K562 (cell line): Measurements from ENCODE around the gene LRRK1. TPM values are rescaled to one million over a fixed set of nuclear protein-coding genes. Genes with fewer than 3 reads are reported as not detected.

Experiments used
- ATAC-seq: fragments of 200-7000 bp; cut with Tn5 transposase; 3 replicates; pipeline ENCODE4 v1.9.1; 2020; ENCODE audit warnings: moderate library complexity
- BruUV-seq: library from RNA; stranded (reverse); fragments of 400-500 nt; replicated peaks from 2 replicates; lab custom pipeline; 2021; lab: Mats Ljungman, UMichigan
- CTCF ChIA-PET: fragments of 300-600 bp; formaldehyde crosslinking; extraction: SDS; loops from one replicate; lab custom pipeline; 2021; ENCODE audit warnings: low intra/inter-chr PET ratio; lab: Yijun Ruan, JAX
- POLR2A ChIA-PET: fragments of 300-600, 350-650 bp; sonication (Branson Sonifier 250); formaldehyde crosslinking; extraction: SDS; loops from one replicate; lab custom pipeline; 2021; ENCODE audit warnings: antibody characterized with exemption, inconsistent platforms; lab: Yijun Ruan, JAX
- DNase-seq, 4 experiments: peaks; one replicate each; pipeline versions ENCODE4 v3.0.0 to v3.0.0-alpha.2; 2011 to 2018; ENCODE audit warnings: low spot score in 3 of 4, mixed read lengths in 3 of 4; ENCODE audit errors: extremely low read depth in 1 of 4
- FAIRE-seq: peaks from 2 replicates; lab custom pipeline; 2011; peaks lifted over from hg19 to GRCh38; lab: Jason Lieb, UNC
- H2AFZ ChIP-seq: 2 replicates; pipeline ENCODE4 v1.6.0; 2011; ENCODE audit warnings: low read depth, low read length, control low read depth, inconsistent platforms
- H3K27ac ChIP-seq: fragments of 200-600 bp; 3 replicates; pipeline ENCODE4 v1.8.0; 2011; ENCODE audit warnings: low read depth, mild to moderate bottlenecking, control low read depth, inconsistent platforms, low read length, moderate library complexity, mixed read lengths; ENCODE audit errors: extremely low read depth
- H3K27me3 ChIP-seq, 2 experiments: fragments of 300-600 bp in 1 of 2; 2 replicates in 1 of 2; 3 replicates in 1 of 2; pipeline versions ENCODE4 v1.6.0 to v1.8.0; 2011; ENCODE audit warnings: inconsistent platforms in 2 of 2, low read length in 2 of 2, mild to moderate bottlenecking in 1 of 2, mixed read lengths in 1 of 2, moderate library complexity in 1 of 2; ENCODE audit not compliant: control insufficient read depth in 2 of 2, insufficient read depth in 2 of 2
- H3K36me3 ChIP-seq: fragments of 300-600 bp; 3 replicates; pipeline ENCODE4 v1.8.0; 2011; ENCODE audit warnings: mild to moderate bottlenecking, low read length, inconsistent platforms; ENCODE audit not compliant: control insufficient read depth, insufficient read depth
- H3K4me1 ChIP-seq, 2 experiments: fragments of 200-600 bp in 1 of 2; replicated peaks in 1 of 2; 2 replicates in 1 of 2; 3 replicates in 1 of 2; pipeline versions ENCODE4 v1.5.1 to v1.8.0; 2011; ENCODE audit warnings: inconsistent platforms in 2 of 2, low read length in 2 of 2, mild to moderate bottlenecking in 1 of 2, mixed read lengths in 1 of 2, moderate library complexity in 1 of 2; ENCODE audit not compliant: control insufficient read depth in 2 of 2, insufficient read depth in 2 of 2
- H3K4me2 ChIP-seq: 2 replicates; pipeline ENCODE4 v1.6.1; 2011; ENCODE audit warnings: low read length, control low read depth, inconsistent platforms, mixed read lengths; ENCODE audit not compliant: insufficient read depth
- H3K4me3 ChIP-seq: fragments of 200-600 bp; sonication (generic), shearing (Covaris generic); 2 replicates; pipeline ENCODE4 v1.5.1; 2016; ENCODE audit warnings: control low read depth, inconsistent platforms
- H3K79me2 ChIP-seq: fragments of 200-600 bp; 3 replicates; pipeline ENCODE4 v1.8.0; 2011; ENCODE audit warnings: low read length, inconsistent platforms; ENCODE audit not compliant: control insufficient read depth, insufficient read depth
- H3K9ac ChIP-seq, 2 experiments: 2 replicates each; pipeline versions ENCODE4 v1.6.0 to v1.6.1; 2011; ENCODE audit warnings: low read depth in 2 of 2, low read length in 2 of 2, control low read depth in 1 of 2, inconsistent platforms in 1 of 2, mild to moderate bottlenecking in 1 of 2, mixed read lengths in 1 of 2; ENCODE audit not compliant: insufficient read depth in 1 of 2
- H3K9me1 ChIP-seq: one replicate; pipeline ENCODE4 v1.6.0; 2011; ENCODE audit warnings: inconsistent platforms, mild to moderate bottlenecking, low read length, moderate library complexity; ENCODE audit not compliant: control insufficient read depth, insufficient read depth
- H3K9me3 ChIP-seq: replicated peaks from 2 replicates; pipeline ENCODE4 v1.5.1; 2011; ENCODE audit warnings: low read depth, low read length, inconsistent platforms; ENCODE audit not compliant: control insufficient read depth, insufficient read depth
- H4K20me1 ChIP-seq: replicated peaks from 2 replicates; pipeline ENCODE4 v1.6.1; 2011; ENCODE audit warnings: low read length, inconsistent platforms, mixed read lengths; ENCODE audit not compliant: control insufficient read depth, insufficient read depth
- ARID2 ChIP-seq: fragments of 450-650 bp; IDR thresholded peaks from 2 replicates; pipeline ENCODE4 v1.6.1; 2017; ENCODE audit warnings: antibody characterized with exemption, mild to moderate bottlenecking
- FOXJ3 ChIP-seq: sonication (generic); formaldehyde crosslinking; IDR thresholded peaks from 2 replicates; pipeline ENCODE4 v1.4.0; 2020; ENCODE audit warnings: mild to moderate bottlenecking, missing genetic modification reagents
- NFE2L1 ChIP-seq: fragments of 450-650 bp; IDR thresholded peaks from 2 replicates; pipeline ENCODE4 v1.6.1; 2016; ENCODE audit warnings: missing genetic modification characterization, low read depth, mild to moderate bottlenecking, missing compliant biosample characterization, moderate library complexity, borderline replicate concordance
- NFIC ChIP-seq: fragments of 450-650 bp; IDR thresholded peaks from 2 replicates; pipeline ENCODE4 v1.6.1; 2017; ENCODE audit warnings: mild to moderate bottlenecking, inconsistent platforms
- PHF20 ChIP-seq: fragments of 450-650 bp; IDR thresholded peaks from 2 replicates; pipeline ENCODE4 v1.6.1; 2018; ENCODE audit not compliant: partially characterized antibody
- SMAD2 ChIP-seq: fragments of 150-350 bp; IDR thresholded peaks from 2 replicates; pipeline ENCODE4 v1.6.1; 2014; ENCODE audit warnings: low read depth, mild to moderate bottlenecking, low read length
- ZNF586 ChIP-seq: fragments of 450-650 bp; formaldehyde crosslinking; conservative IDR thresholded peaks from 2 replicates; pipeline ENCODE4 v1.4.0; 2020; ENCODE audit warnings: mild to moderate bottlenecking, moderate library complexity
- ZNF655 ChIP-seq: fragments of 250-450 bp; sonication (Bioruptor Pico); IDR thresholded peaks from 2 replicates; pipeline ENCODE4 v1.5.0; 2021
- WGBS: fragments of 100-300 bp; shearing (Covaris generic); methylation state at CpG from one replicate; pipeline ENCODE4 v1.1.6; 2016; ENCODE audit warnings: low coverage, mixed read lengths; ENCODE audit not compliant: insufficient coverage; ENCODE audit errors: missing lambda C conversion rate; 5-methylcytosine and 5-hydroxymethylcytosine counted together
- in situ Hi-C: fragments of 300-500 bp; cut with MboI; formaldehyde crosslinking; loops from 4 replicates; pipeline ENCODE4 v1.15.0; 2018; ENCODE audit warnings: inconsistent platforms, mixed read lengths
- intact Hi-C: fragments of 100-400 bp; cut with micrococcal nuclease; formaldehyde crosslinking; loops from 2 replicates; pipeline ENCODE4 v1.14.2; 2022
- polyA plus RNA-seq, 8 experiments: library from polyadenylated mRNA; depleted of rRNA in 4 of 8; stranded (reverse) in 5 of 8; unstranded in 3 of 8; fragments of >200 nt; fragmentation: Nextera tagmentation in 2 of 8; fragmentation: Illumina TruSeq in 1 of 8; extraction: Ambion mirVana in 2 of 8; extraction: Trizol in 1 of 8; gene quantifications; 2 replicates each; pipeline versions ENCODE4 v1.2.1 to v1.2.3, GENCODE V29; 2011 to 2014; ENCODE audit warnings: inconsistent platforms in 1 of 8, missing spikeins in 1 of 8
- total RNA-seq, 7 experiments: library from RNA; depleted of rRNA in 6 of 7; stranded (reverse); fragments of >200 nt in 6 of 7; fragmentation: Illumina TruSeq in 2 of 7; extraction: Trizol in 2 of 7; gene quantifications; 2 replicates each; pipeline versions ENCODE4 v1.2.1 to v1.2.3, GENCODE V29; 2011 to 2021; ENCODE audit warnings: low replicate concordance in 1 of 7

The LRRK1 gene
- total and polyA plus RNA-seq, 9 of the 15 experiments (the other 6 are each of a cell fraction or from before 2014, with no cell fraction given) = 0.01 to 1.5 (median 0.11) TPM

GRCh38 chr15:101029971-101030661, 111.0 kb downstream of the LRRK1 start:
- no peak for DNase-seq
- 2% methylated on average over 9 of the region's 9 CpGs for WGBS
- ATAC-seq = no peak

DNA sequence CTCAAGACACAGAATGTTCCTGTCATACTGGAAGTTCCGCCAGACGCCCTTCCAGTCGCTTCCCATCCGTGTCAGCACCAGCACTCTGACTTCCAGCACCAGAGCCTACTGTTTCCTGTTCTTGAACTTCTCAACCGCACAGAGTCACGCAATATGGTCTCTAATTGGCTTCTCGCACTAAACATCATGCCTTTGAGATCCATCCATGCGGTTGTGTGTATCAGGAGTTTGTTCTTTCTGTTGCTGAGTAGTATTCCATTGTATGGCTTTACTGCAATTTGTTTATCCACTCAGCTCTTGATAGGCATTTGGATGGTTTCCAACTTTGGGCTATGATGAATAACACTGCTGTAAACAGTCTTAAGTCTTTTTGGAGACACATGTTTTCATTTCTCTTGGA, 112.1 kb downstream of the LRRK1 start:
- H4K20me1 ChIP-seq = no peaks in the 10 kb centered on the region; the same call in 1 of the 2 replicates
- H3K9ac ChIP-seq = no peak overlapping the region
- no peak overlapping the region for H3K27ac ChIP-seq
- intact Hi-C loops (no loop called here), in situ Hi-C loops (no loop called here)
- no peak overlapping the region for H3K4me3 ChIP-seq
- ATAC-seq (0 out of 3 replicates have a peak, but pooled peaks have one; percentile 25), DNase-seq (no peak), FAIRE-seq (no peak)
- no peaks in the 10 kb centered on the region for H3K9me3 ChIP-seq
- ChIA-PET POLR2A (interaction anchor here (0.5 kb wide), 1 partner anchor 9 kb away, joined by 3 read pairs; no protein-coding TSS in a partner anchor), CTCF (no interaction called here)
- no peak overlapping the region for H2AFZ ChIP-seq
- H3K36me3 ChIP-seq = no peaks in the 10 kb centered on the region
- H3K27me3 ChIP-seq = peaks cover 30 to 46% of the 10 kb centered on the region in 2 experiments; a peak in 4 of 5 replicates
- WGBS = 8% methylated on average over 8 of the region's 8 CpGs
- H3K79me2 ChIP-seq = no peaks in the 10 kb centered on the region
- no TSS peak for BruUV-seq
- H3K4me2 ChIP-seq = no peak overlapping the region
- TF ChIP-seq NFIC (peak; percentile 40; the same call in 1 of the 2 replicates), ZNF655 (CRISPR knock-in tag) (no peak)
- peaks cover 0 to 5% of the 10 kb centered on the region in 2 experiments; a peak in 2 of 5 replicates for H3K4me1 ChIP-seq
- no peaks in the 10 kb centered on the region for H3K9me1 ChIP-seq

More at GRCh38 chr15:101029971-101030661, 111.0 kb downstream of the LRRK1 start:
- TF ChIP-seq FOXJ3 (CRISPR knock-in tag) (no peak), PHF20 (no peak), NFE2L1 (tag) (no peak), ZNF586 (no peak), SMAD2 (no peak), ARID2 (no peak)
- ChIA-PET CTCF (no interaction called here), POLR2A (no interaction called here)
- no peak for FAIRE-seq
- no TSS peak for BruUV-seq
- Histone ChIP-seq H3K9ac (no peak overlapping the region), H3K27me3 (peaks cover 38 to 57% of the 10 kb centered on the region in 2 experiments; a peak in 4 of 5 replicates), H3K79me2 (no peaks in the 10 kb centered on the region), H3K4me2 (no peak overlapping the region), H3K4me1 (peaks cover 0 to 5% of the 10 kb centered on the region in 2 experiments; a peak in 2 of 5 replicates), H3K9me3 (no peaks in the 10 kb centered on the region), H3K4me3 (no peak overlapping the region), H3K27ac (no peak overlapping the region), H3K36me3 (no peaks in the 10 kb centered on the region), H2AFZ (no peak overlapping the region), H4K20me1 (no peaks in the 10 kb centered on the region; the same call in 1 of the 2 replicates), H3K9me1 (no peaks in the 10 kb centered on the region)
- intact Hi-C loops = no loop called here
- in situ Hi-C loops = no loop called here
